Measurements from ENCODE around the gene C1QTNF3.

C1QTNF3 gene

GRCh38 chr5:33985447-33985846 lies 57.6 kb downstream of the C1QTNF3 start:
- DNase-seq: no peak

- no peak for DNase-seq
Measured at GRCh38 chr5:33984671-33985124, 58.3 kb downstream of the C1QTNF3 start, which contains the start of gene SLC45A2. SLC45A2 (minus strand) TSS chr5:33984693; CDS start chr5:33984583, 110 bp downstream.

- no peak for DNase-seq
Measured at GRCh38 chr5:33984178-33984577, 58.8 kb downstream of the C1QTNF3 start.

- DNase-seq: no peak
Measured at GRCh38 chr5:33981408-33982162, 61.4 kb downstream of the C1QTNF3 start.

GRCh38 chr5:33980030-33980429 lies 63.0 kb downstream of the C1QTNF3 start:
- no peak for DNase-seq

GRCh38 chr5:33978306-33978705 lies 64.7 kb downstream of the C1QTNF3 start:
- no peak for DNase-seq

GRCh38 chr5:33976307-33976706 lies 66.7 kb downstream of the C1QTNF3 start:
- no peak for DNase-seq

GRCh38 chr5:33975852-33976251 lies 67.2 kb downstream of the C1QTNF3 start:
- DNase-seq: no peak

- no peak for DNase-seq
Measured at GRCh38 chr5:33973271-33973670, 69.7 kb downstream of the C1QTNF3 start.

GRCh38 chr5:33969572-33970452 lies 73.2 kb downstream of the C1QTNF3 start:
- DNase-seq: no peak

GRCh38 chr5:33968211-33969005 lies 74.6 kb downstream of the C1QTNF3 start:
- no peak for DNase-seq
